Measurements from ENCODE around the gene SLC26A1. TPM values are rescaled to one million over a fixed set of nuclear protein-coding genes. Genes with fewer than 3 reads are reported as not detected.
A peak's percentile ranks its signal among the peaks of the same experiment; 100 is the strongest.

The SLC26A1 gene
- total RNA-seq, 1 experiment from 2014 or later: 0.09 TPM

GRCh38 chr4:1041147-1041935 lies 48.1 kb upstream of the SLC26A1 start:
- Histone ChIP-seq H2BK20ac (ENCODE audit: low read depth, low read length, poor library complexity, severe bottlenecking) (no peak overlapping the region), H3K79me2 (ENCODE audit: insufficient read depth, low read length) (no peaks in the 10 kb centered on the region), H2AFZ (ENCODE audit: low read length) (no peak overlapping the region), H3K27me3 (ENCODE audit: insufficient read depth, low read length) (no peaks in the 10 kb centered on the region; the same call in 1 of the 2 replicates), H3K4me1 (ENCODE audit: insufficient read depth, low read length) (no peaks in the 10 kb centered on the region; the same call in 1 of the 2 replicates), H4K5ac (ENCODE audit: insufficient read length, low read depth, low read length) (no peak overlapping the region), H3K79me1 (ENCODE audit: insufficient read depth, low read depth, low read length, poor library complexity, severe bottlenecking) (no peaks in the 10 kb centered on the region), H3K23me2 (ENCODE audit: insufficient read length, low read depth, low read length, poor library complexity, severe bottlenecking) (peaks cover 4% of the 10 kb centered on the region), H3K9me3 (ENCODE audit: control insufficient read depth, low read depth, low read length) (no peaks in the 10 kb centered on the region), H3K4ac (ENCODE audit: low read depth, low read length) (no peak overlapping the region), H3K4me2 (ENCODE audit: insufficient read depth, insufficient read length, low read length) (no peak overlapping the region), H2BK12ac (ENCODE audit: insufficient read length, low read depth, low read length) (no peak overlapping the region), H2AK5ac (ENCODE audit: insufficient read length, low read length) (no peak overlapping the region), H2BK120ac (ENCODE audit: low read depth, low read length, poor library complexity, severe bottlenecking) (no peak overlapping the region), H3K23ac (ENCODE audit: insufficient read length, low read depth, low read length) (no peak overlapping the region), H4K8ac (replicated peaks; ENCODE audit: insufficient read length, low read depth, low read length) (no peak overlapping the region), H3K56ac (ENCODE audit: insufficient read length, low read depth, low read length) (no peak overlapping the region), H4K20me1 (ENCODE audit: control insufficient read depth, insufficient read depth, insufficient read length) (no peaks in the 10 kb centered on the region), H3K18ac (ENCODE audit: insufficient read length, low read depth, low read length) (no peak overlapping the region), H2BK15ac (ENCODE audit: low read depth, low read length) (no peak overlapping the region), H4K91ac (ENCODE audit: insufficient read length, low read depth, low read length) (no peak overlapping the region), H2BK5ac (ENCODE audit: insufficient read length, low read length) (no peak overlapping the region), H3K14ac (ENCODE audit: insufficient read depth, low read length) (0 out of 2 replicates have a peak overlapping the region, but pooled peaks have one; percentile 5), H3K9ac (ENCODE audit: extremely low read depth, insufficient read length, low read length) (no peak overlapping the region), H3T11ph (ENCODE audit: low read length) (no peak overlapping the region), H3K27ac (ENCODE audit: insufficient read length, low read depth, low read length) (no peak overlapping the region)
- peak overlapping the region in 1 of 2 experiments; percentile 38; a peak in 2 of 5 replicates for H3K4me3 Mint-ChIP-seq
- peaks cover 14% of the 10 kb centered on the region for H3K27me3 Mint-ChIP-seq (ENCODE audit: low read depth)
- H3K4me1 Mint-ChIP-seq: peaks cover 6 to 24% of the 10 kb centered on the region in 2 experiments
- TF ChIP-seq, protein P1, sequence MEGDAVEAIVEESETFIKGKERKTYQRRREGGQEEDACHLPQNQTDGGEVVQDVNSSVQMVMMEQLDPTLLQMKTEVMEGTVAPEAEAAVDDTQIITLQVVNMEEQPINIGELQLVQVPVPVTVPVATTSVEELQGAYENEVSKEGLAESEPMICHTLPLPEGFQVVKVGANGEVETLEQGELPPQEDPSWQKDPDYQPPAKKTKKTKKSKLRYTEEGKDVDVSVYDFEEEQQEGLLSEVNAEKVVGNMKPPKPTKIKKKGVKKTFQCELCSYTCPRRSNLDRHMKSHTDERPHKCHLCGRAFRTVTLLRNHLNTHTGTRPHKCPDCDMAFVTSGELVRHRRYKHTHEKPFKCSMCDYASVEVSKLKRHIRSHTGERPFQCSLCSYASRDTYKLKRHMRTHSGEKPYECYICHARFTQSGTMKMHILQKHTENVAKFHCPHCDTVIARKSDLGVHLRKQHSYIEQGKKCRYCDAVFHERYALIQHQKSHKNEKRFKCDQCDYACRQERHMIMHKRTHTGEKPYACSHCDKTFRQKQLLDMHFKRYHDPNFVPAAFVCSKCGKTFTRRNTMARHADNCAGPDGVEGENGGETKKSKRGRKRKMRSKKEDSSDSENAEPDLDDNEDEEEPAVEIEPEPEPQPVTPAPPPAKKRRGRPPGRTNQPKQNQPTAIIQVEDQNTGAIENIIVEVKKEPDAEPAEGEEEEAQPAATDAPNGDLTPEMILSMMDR (conservative IDR thresholded peaks at IDR 0.05): no peak
- peak overlapping the region in 1 of 3 experiments; percentile 41; a peak in 2 of 7 replicates for H3K27ac Mint-ChIP-seq
- DNase-seq: no peak
- WGBS (ENCODE audit: extremely low coverage, insufficient read length, low lambda C conversion rate): no CpG with 5 or more reads among the region's 36 CpGs
- H3K36me3 Mint-ChIP-seq (ENCODE audit: insufficient read depth in 1 of 3, low read depth in 3 of 3): no peaks in the 10 kb centered on the region
- H3K9me3 Mint-ChIP-seq: no peaks in the 10 kb centered on the region; a peak in 2 of 5 replicates

Data from H9 (cell line).